Kidney (tissue), 14 donors: Measurements from ENCODE around the gene UGT2B7. TPM values are rescaled to one million over a fixed set of nuclear protein-coding genes. Genes with fewer than 3 reads are reported as not detected.

Experiments
- DNase-seq, 5 donors: peaks; one replicate each; pipeline ENCODE4 v3.0.0-alpha.2; 2013 to 2020
- FAIRE-seq: peaks from 2 replicates; lab custom pipeline; 2012; peaks lifted over from hg19 to GRCh38; lab: Jason Lieb, UNC
- H3K27ac ChIP-seq, 2 donors: one replicate each; pipeline ENCODE4 v1.7.0; 2013; ENCODE audit warnings: low read depth in 2 of 2, low read length in 2 of 2, inconsistent platforms in 1 of 2
- H3K27me3 ChIP-seq: one replicate; pipeline ENCODE4 v1.7.1; 2013; ENCODE audit warnings: low read length, inconsistent platforms; ENCODE audit not compliant: control insufficient read depth, insufficient read depth
- H3K36me3 ChIP-seq, 3 donors: one replicate each; pipeline versions ENCODE4 v1.7.0 to v1.7.1; 2013; ENCODE audit warnings: low read length in 3 of 3, control low read depth in 1 of 3, inconsistent platforms in 1 of 3; ENCODE audit not compliant: insufficient read depth in 3 of 3, control insufficient read depth in 2 of 3
- H3K4me1 ChIP-seq, 3 donors: one replicate each; pipeline versions ENCODE4 v1.7.0 to v1.7.1; 2013; ENCODE audit warnings: low read length in 3 of 3, inconsistent platforms in 1 of 3, low read depth in 1 of 3; ENCODE audit not compliant: control insufficient read depth in 2 of 3, insufficient read depth in 2 of 3
- H3K4me3 ChIP-seq, 3 donors: one replicate each; pipeline versions ENCODE4 v1.7.0 to v1.8.1; 2013; ENCODE audit warnings: low read length in 3 of 3, control low read depth in 1 of 3, inconsistent platforms in 1 of 3
- H3K9ac ChIP-seq, 3 donors: one replicate each; pipeline versions ENCODE4 v1.7.0 to v1.7.1; 2013; ENCODE audit warnings: low read length in 3 of 3, control low read depth in 1 of 3, inconsistent platforms in 1 of 3
- H3K9me3 ChIP-seq, 3 donors: one replicate each; pipeline versions ENCODE4 v1.7.0 to v1.7.1; 2013; ENCODE audit warnings: low read length in 3 of 3, control low read depth in 1 of 3, inconsistent platforms in 1 of 3; ENCODE audit not compliant: control insufficient read depth in 2 of 3, insufficient read depth in 1 of 3
- CTCF ChIP-seq: IDR thresholded peaks from 3 replicates; pipeline ENCODE4 v1.5.1; 2012; ENCODE audit warnings: mild to moderate bottlenecking, moderate library complexity, borderline replicate concordance; ENCODE audit not compliant: insufficient read depth; ENCODE audit errors: extremely low read depth
- intact Hi-C: fragments of 100-400 bp; cut with DNase I; formaldehyde crosslinking; loops from one replicate; pipeline ENCODE4 v1.11.1; 2022
- polyA plus RNA-seq: library from polyadenylated mRNA; stranded (reverse); fragments of 350-450 nt; fragmentation: Illumina TruSeq; extraction: RNeasy Lipid Tissue Mini Kit (QIAGEN cat#74804); gene quantifications from one replicate; pipeline ENCODE4 v1.2.3, GENCODE V29; 2014; ENCODE audit warnings: low read depth, low replicate concordance; ENCODE audit not compliant: insufficient read depth
- total RNA-seq: library from RNA; stranded (reverse); fragmentation: NEBNext Ultra II Directional; extraction: Animal tissue kit (Norgen Biotek cat#: 25700); gene quantifications from one replicate; pipeline ENCODE4 v1.2.1, GENCODE V29; 2021
- donor health status: control.
- donor health status: control.
- donor health status: control.
- donor health status: control.
- donor health status: control.
- donor health status: DM: yes; HTN: yes; CAD: no.
- donor health status: Normal renal cell carcinoma (clear cell type).

Gene UGT2B7
- total and polyA plus RNA-seq, 2 donors from 2014 or later: 161 to 390 TPM

- Histone ChIP-seq H3K27ac (no peak overlapping the region), H3K9ac (no peak overlapping the region), H3K4me3 (no peak overlapping the region), H3K4me1 (no peaks in the 10 kb centered on the region), H3K27me3 (no peaks in the 10 kb centered on the region), H3K9me3 (no peaks in the 10 kb centered on the region), H3K36me3 (no peaks in the 10 kb centered on the region)
- intact Hi-C loops: no loop called here
- FAIRE-seq (no peak), DNase-seq (no peak)
- no peak for TF ChIP-seq CTCF
These were observed 22.9 kb upstream of the UGT2B7 start for GRCh38 chr4:69073375-69073774.

- no peak for TF ChIP-seq CTCF
- FAIRE-seq: no peak
- Histone ChIP-seq H3K9ac (no peak overlapping the region), H3K27ac (no peak overlapping the region), H3K9me3 (no peaks in the 10 kb centered on the region), H3K4me1 (no peaks in the 10 kb centered on the region), H3K4me3 (no peak overlapping the region), H3K27me3 (no peaks in the 10 kb centered on the region), H3K36me3 (no peaks in the 10 kb centered on the region)
- intact Hi-C loops: no loop called here
- DNase-seq: no peak
These were observed 21.0 kb upstream of the UGT2B7 start for GRCh38 chr4:69075061-69075792.

GRCh38 chr4:69078852-69079251, 17.4 kb upstream of the UGT2B7 start:
- no peak for DNase-seq

More at GRCh38 chr4:69078852-69079251, 17.4 kb upstream of the UGT2B7 start:
- H3K27me3 ChIP-seq: no peaks in the 10 kb centered on the region
- no peak overlapping the region for H3K9ac ChIP-seq
- no peak overlapping the region for H3K27ac ChIP-seq
- H3K36me3 ChIP-seq: no peaks in the 10 kb centered on the region
- no peak for TF ChIP-seq CTCF
- H3K9me3 ChIP-seq: no peaks in the 10 kb centered on the region
- no peaks in the 10 kb centered on the region for H3K4me1 ChIP-seq
- H3K4me3 ChIP-seq: no peak overlapping the region
- no peak for FAIRE-seq
- intact Hi-C loops: no loop called here
